GM12873 (cell line): ENCODE results near the gene USH1G.

Experiments
- CTCF ChIP-seq: IDR thresholded peaks from 2 replicates; pipeline ENCODE4 v1.5.1; 2012; ENCODE audit warnings: low read depth, mild to moderate bottlenecking, moderate library complexity, low read length, control low read depth; ENCODE audit not compliant: insufficient read depth; ENCODE audit errors: missing control alignments

The USH1G gene

GRCh38 chr17:74892013-74892841, 30.8 kb downstream of the USH1G start:
- no peak for TF ChIP-seq CTCF

- TF ChIP-seq CTCF, result no peak
Measured at GRCh38 chr17:74890554-74890953, 32.5 kb downstream of the USH1G start.

- no peak for TF ChIP-seq CTCF
Measured at GRCh38 chr17:74888469-74888868, 34.6 kb downstream of the USH1G start.

GRCh38 chr17:74883241-74883745, 39.8 kb downstream of the USH1G start:
- TF ChIP-seq CTCF, result no peak

GRCh38 chr17:74882517-74883240, 40.4 kb downstream of the USH1G start:
- TF ChIP-seq CTCF, result no peak

- no peak for TF ChIP-seq CTCF
Measured at GRCh38 chr17:74881073-74881472, 42.0 kb downstream of the USH1G start.

GRCh38 chr17:74879308-74879707, 43.7 kb downstream of the USH1G start:
- TF ChIP-seq CTCF, result no peak
